CD1c-positive myeloid dendritic cell (primary cell): ENCODE results near the gene CASK.
A peak's percentile ranks its signal among the peaks of the same experiment; 100 is the strongest.
"Not testable (repeated sequence)": the region's sequence is repeated elsewhere in the genome, so short reads cannot be mapped to it uniquely, and the experiment has no call there.

Experiments used
- DNase-seq: peaks from one replicate; pipeline ENCODE4 v3.0.0-alpha.2; 2016; ENCODE audit errors: extremely low spot score

Gene CASK

DNA sequence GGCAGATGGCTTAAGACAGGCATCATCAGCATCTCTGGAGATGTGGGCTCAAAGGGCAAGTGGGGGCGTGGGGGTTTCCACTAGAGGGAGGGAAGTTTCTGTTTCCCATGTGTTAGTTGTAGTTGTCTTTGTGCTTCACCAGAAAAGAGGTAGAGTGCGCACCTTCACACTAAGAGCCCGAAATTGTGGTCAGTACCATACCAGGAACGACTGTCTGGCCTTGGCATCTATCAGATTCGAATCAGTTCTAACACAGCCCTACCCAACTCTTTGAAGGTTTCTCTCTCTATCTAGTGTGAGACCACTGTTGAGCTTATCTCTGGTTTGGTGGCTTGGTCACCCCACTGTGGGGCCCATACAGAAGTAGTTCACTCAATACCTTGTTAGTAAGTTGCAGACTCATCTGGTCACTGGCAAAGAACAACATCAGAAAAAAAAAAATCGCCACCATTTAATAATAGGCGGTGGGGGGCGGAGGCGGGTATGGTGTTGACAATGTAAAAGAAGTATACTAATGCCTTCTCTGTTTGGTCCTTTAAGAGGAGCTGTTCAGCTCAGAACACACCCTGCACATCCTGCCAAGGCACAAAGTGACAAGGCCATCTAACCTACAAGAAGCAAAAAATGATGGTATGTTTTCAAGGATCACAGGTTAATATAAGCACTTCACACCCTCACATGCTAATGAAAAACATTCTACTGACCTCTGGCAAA, 405.1 kb downstream of the CASK start:
- DNase-seq = no peak

DNA sequence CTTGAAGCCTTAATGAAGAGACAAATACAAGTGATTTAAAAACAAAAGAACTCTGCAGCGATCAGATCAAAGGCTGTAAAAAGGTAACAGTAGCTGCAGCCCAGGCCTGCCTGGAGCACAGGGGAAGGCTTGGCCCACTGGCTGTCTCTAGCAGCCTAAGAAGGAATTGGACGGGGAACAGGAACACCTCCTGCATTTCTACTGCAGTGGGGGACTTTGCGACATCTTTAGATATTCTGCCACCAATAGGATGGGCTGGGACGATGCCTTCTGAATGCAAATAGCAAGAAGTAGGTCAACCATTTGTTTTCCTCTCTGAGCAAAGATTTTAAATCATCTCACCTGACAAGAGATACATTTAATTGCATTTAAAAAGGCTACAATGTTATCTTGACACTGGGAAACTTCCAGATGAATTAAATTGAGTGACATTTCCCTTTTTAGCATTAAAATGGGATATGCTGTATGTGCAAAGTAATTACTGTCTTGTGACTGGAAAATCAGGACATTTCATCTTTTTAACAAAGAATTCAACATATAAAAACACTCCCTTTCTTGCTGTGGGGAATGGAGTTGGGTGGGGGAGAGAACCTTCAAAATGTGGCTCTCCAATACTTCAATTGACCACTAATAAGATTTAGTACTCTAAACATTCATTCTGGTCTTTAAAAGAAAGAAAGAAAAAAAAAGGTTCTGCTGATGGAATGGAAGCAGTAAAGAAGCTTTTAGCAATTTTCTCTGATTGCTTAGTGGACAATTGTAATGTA, 406.2 kb downstream of the CASK start:
- DNase-seq = no peak

DNA sequence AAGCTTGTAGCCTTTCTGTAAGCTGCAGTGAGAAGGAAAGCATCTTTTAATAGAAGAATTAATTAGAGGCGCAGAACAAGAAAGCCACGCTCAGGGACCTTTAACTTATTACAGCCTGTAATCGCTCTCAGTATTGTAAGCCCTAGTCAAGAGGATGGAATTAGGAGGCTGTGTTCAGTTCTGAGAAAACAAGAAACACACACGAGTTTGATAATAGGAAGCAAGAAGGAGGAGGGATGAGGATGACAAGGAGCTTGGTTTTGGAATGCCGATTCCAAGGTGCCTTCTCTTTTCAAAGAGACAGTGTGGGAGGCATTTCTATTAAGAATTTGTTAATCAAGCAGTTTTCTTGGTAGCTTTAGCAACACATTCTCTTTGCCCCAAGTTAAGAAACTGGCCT, 406.9 kb downstream of the CASK start:
- DNase-seq = no peak

DNA sequence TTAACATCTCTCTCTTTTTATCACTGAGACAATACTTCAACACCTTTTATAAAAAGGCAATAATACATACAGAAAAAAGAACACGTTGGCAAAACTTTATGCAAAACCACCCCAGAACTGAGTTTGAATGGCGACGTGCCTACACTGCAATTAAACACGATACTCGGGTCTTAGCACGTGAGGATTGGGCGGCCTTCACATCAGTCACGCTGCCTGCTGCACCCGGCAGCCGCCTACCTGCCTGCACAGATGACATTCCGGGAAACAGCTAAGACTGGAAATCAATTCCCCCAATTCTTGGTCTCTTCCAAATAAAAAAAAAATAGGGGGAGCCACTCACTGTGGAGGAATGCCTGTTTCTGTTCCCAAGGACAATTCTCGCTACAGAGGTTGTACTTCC, 408.0 kb downstream of the CASK start:
- no peak for DNase-seq

DNA sequence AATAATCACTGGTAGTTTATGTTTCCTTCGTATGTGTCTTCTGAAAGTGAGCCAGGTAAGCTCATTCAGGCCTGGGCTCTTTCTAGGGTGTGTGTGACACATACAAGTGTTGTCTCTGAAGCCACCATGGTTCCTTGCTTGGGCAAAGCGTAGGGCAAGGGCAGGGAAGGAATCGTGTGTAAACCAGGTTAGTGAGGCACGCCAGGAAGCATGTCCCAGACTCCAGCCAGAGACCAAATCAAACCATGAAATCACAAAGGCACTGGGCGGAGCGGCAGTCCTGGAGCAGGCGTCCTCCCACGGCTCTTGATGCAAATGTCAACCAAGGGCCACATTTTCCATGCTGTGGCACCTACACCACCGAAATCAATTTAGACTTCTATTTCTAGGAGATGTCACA, 409.2 kb downstream of the CASK start:
- DNase-seq = no peak

DNA sequence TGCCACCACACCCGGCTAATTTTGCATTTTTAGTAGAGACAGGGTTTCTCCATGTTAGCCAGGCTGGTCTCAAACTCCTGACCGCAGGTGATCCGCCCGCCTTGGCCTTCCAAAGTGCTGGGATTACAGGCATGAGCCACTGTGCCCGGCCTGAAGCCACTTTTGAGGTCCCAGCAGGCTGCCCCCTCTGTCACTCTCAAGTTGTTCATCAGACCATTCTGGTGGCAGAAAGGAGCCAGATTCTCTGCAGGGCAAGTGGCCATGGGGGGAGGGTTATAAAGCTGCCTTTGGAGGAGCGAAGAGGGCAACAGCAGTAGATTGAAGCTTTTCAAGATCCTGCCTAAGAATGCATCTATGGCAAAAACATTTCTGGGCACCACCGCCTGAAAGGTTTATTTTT, 410.5 kb downstream of the CASK start:
- DNase-seq = not testable (repeated sequence)

DNA sequence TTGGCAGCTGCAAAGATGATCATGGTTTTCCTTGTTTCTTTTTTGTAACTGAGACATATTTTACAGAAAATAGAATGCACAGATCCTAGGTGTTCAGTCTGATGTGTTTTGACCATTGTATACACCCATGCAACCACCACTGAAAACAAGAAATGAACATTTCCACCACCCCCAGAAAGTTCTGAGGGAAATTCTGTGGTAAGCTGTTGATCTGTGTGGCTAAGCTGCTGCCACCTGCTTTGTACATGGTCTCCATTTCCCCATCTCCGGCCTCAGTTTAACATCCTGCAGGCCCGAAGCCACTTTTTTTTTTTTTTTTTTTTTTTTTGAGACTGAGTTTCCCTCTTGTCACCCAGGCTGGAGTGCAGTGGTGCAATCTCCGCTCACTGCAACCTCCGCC, 411.0 kb downstream of the CASK start:
- DNase-seq = no peak

DNA sequence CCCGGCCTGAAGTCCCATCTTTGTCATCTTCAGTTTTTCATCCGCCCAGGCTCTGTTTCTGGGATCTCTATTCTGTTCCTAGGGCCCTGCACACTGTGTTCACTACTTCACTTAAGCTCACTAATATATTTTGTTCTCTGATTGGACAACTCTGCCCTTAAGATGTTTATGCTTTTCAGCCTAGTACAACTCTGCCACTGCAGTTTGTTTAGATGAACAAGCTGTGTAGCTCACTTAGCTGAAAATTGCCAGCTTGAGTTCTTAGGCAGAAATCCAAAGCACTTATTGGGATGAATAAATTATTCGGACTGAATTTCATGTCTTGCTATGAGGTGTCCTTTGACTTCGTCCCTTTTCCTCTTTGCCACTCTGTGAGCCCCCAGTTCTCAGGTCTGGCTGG, 415.4 kb downstream of the CASK start:
- DNase-seq = no peak

DNA sequence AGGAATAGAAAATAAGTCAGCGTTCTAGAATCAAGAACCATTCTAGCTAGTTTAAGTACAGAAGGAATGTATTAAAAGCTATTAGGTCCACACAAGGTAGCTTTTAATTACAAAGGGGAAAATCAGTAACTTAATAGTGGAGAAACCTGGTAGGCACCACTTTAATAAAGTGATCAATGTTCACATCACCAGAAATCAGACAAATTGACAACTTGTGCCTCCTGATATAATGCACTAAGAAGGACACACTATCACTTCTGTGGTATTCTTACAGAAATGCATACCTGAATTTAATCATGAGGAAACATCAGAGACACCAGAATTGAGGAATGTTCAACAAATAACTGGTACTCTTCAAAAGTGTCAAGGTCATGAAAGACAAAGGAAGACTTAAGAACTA, 421.4 kb downstream of the CASK start:
- no peak for DNase-seq

DNA sequence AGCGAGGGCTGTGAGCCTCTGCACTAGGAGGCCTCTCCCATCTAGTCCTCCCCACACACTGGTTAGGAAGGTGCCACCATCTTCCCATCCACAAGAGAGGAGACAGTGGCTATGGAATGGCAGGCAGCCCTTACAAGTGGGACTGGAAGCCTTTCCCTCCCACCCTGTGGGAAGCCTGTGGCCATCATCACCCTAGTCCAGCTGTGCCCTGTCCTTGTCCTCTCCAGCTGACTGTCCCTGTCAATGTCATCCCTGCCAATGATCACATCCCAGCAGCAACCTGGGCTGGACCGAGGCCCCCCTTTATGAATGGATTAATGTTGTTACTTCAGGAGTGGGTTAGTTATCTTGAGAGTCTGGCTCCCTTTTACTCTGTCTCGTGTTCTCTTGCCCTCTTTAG, 423.4 kb downstream of the CASK start:
- DNase-seq = no peak

DNA sequence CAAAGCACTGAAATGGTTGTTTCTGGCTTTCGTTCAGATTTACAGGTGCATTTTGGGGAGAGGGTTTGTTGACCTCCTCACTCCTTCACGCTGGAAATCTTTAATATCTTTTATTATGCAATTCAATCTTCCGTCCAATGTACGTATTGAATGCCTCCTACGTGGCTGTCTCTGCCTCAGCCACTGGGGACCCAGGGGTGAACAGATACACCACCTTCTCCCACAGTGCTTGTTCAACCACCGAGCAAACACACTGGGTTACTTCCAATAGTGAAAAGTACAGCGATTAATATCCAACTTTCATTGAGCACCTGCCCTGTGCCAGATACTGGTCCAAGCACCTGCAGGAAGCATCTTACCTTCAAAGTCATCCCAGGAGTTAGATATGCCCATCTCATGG, 424.2 kb downstream of the CASK start:
- DNase-seq = no peak

DNA sequence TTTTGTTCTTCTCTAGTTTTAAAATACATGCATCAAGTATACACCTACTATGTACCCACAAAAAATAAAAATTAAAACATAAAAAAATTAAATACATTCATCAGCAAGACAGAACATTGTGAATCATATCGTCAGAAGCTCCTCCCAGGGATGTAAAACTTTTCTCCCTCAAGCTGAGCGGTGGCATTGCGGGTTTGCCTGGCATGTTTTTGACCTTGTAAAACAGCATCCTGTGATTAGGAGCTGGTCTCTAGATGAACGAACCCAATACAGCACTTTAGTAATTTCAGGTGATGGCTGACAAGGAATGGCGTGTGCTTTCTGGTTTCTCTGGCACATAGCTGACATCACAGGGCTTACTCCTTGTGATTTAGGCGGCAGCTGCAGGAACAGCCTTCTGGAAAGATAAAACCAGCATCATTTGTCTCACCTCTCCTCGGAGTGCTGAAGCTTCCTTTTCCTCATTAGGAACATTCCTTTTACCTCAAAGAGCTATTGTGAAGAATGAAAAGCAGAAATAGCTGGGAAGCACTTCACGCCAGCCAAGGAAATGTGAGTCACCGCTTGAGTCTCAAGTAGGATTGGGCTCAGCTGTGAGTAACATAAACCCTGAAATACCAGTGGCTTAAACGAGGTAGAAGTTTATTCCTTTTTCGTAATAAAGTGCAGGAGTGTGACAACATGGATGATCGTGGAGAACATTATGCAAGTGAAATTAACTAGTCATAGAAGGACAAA, 431.9 kb downstream of the CASK start:
- DNase-seq = peak; percentile 50

DNA sequence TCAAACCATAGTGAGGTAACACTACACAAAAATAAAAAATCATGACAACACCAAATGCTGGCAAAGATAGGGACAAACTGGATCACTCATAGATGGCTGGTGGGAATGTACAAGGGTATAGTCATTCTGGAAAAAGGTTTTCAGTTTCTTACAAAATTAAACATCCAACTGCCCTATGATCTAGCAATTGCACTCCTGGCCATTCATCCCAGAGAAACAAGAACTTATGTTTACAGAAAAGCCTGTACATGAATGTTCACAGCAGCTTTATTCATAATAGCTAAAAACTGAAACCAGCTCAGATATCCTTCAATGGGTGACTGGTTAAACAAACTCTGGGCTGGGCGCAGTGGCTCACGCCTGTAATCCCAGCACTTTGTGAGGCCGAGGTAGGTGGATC, 432.9 kb downstream of the CASK start:
- DNase-seq = no peak

DNA sequence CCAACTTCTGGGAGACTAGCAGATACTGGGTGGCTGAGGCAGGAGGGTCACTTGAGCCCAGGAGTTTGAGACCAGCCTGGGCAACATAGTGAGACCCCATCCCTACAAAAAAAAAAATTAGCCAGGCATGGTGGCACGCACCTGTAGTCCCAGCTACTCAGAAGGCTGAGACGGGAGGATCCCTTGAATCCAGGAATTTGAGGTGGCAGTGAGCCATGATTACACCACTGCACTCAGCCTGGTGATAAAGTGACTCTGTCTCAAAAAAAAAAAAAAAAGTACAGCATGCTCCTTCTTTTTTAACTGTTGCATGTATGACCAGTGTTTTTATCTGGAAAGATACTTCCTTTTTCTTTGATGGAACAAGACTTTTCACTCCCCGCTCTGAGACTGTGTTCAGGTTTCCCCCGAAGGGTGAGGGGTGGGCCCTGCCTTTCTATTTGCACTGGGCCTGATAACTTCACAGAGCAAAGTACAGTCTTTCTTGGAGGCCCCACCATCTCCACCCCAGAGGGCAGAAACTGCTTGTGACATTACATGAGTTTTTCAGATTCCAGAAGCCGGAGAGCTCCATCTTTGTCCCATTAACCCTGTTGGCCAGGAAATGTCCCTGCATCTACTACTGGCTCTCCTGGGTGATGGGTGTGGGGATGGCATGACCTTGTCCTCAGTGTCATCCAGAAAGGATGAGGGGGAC, 441.1 kb downstream of the CASK start:
- DNase-seq = no peak

DNA sequence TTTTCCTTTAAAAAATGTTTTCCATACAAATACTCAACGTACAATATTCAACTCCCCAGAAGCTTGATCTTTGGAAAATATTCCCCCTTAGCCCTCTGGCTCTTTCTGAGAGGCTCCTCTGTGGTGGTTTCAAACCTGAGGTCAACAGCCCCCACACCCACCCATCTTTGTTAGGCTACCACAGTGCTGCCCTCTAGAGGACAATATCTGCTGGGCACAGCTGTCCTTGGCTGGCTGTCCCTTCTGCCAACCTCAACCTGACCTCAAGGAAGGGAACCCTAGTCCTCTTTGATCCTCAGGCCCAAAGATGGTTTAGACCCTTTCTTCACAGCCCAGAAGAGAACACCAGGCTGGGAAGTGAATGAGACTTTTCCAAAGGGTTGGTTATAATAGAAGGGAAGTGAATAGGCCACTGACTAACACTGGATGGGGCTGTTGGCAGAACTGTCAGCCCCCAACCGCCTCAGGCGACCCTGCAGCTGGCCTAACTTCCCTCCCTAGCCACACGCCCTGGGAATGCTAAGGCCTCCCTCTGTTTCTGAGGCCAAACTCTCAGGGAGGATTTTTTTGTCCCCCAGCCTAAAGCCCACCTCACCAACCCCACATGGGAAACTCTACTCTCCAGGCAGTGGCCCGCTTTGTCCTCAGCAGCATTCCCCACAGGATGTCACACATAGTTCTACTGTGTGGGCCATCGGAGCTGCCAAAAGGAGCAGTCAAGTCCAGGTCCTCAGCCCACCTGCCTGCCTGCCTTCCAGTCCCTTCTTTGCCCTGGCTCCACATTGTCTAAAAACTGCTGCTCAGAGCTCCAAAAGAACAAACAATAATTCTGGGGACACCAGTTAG, 441.9 kb downstream of the CASK start:
- peak; percentile 27 for DNase-seq

DNA sequence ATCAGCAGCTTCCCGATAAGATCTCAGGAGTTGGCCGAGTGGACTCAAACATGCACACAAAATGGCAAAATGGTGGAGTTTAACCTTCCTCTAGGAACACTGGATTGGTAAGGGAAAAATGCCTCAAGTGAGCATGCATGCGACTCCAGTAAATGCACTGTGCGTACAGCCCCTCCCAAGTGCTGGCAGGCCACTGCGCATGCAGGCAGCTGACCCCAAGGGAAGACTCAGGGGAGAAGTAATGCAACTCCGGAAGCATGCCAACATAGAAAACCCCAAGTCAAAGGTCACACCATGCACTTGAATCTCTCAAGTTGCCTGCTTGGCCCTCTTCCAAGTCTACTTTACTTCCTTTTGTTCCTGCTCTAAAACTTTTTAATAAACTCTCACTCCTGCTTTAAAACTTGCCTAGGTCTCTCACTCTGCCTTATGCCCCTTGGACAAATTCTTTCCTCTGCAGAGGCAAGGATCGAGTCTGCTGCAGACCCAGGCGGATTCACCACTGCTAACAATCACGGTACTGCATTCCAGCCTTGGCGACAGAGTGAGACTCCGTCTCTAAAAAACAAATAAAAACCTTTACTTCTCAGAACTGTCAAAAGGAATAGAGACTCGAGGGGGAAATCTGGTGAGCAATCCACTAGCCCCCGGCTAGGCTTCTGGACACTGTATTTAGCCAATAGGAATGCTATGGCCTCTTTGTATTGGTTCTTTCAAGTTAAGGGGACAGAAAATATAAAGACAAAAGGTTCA, 442.7 kb downstream of the CASK start:
- DNase-seq = no peak

DNA sequence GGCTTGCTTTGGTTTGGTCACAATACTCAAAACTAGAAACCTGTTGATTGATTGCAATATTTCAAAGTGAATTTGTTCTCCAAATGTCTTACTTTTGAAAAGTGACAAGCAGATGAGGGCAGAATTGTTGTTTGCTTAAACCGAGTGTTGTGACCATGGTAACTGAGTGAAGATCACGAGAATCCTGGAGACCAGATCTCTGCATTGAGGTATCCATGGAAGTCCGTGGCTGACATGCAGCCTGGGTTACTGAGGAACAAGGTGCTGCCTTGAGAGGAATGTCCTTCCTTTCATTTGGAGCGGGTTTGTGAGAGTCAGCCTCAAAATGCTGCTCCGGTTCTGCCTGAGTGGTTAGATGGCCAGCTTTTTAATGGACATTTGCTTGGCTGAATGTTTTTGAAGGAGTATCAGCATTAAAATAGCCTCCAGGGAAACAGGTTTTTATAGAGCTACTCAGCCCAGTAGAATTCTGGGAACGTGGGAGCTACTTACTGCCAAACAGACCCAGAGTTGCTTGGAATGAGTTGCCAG, 444.9 kb downstream of the CASK start:
- no peak for DNase-seq

DNA sequence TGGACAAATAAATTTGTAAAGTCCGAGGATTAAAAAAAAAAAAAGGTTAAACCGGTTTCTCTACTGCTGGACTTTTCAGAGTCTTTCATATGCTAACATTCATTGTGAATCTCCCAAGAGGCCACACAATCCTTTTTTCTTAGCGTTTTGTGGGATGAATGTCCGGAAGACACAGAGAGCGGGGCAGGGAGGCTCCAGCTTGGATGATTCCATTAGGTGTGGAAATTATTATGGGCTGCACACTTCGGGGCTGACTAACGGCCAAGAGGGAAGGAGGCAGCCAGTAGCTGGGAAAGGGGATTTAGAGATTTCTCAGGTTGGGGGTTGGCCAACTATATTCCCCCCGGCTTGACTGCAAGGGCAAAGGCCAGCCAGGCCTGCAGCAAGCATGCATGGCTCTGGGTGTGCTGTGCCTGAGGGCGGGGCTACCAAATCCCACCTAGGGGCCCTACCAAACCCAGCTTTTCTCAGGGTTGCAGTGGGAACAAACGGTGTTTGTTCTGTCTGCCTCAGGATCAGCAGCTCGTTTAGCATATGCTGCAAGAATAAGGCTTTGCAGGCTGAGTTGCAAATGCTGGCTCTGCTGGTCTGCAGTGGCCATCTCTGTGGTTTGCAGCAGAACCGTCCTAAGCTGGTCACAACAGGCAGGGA, 447.6 kb downstream of the CASK start:
- no peak for DNase-seq

DNA sequence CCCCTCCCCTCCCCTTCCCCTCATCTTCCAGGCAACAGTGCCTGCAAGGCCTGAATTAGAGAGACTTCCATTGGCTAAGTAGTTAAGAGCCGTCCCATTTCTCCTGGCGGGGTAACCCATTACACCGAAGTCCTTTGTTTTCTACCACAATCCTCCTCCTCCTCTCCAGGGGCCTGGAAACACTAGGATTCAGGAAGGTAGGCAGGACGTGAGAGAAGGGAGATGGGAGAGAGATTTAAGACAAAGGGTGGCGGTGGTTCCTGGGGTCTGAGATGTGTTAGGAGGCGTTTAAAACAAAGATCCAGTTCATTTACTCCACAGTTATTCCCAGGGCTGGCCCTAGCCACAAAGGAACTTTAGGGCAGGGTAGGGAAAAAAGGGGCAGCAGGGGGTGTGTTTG, 448.2 kb downstream of the CASK start:
- no peak for DNase-seq

DNA sequence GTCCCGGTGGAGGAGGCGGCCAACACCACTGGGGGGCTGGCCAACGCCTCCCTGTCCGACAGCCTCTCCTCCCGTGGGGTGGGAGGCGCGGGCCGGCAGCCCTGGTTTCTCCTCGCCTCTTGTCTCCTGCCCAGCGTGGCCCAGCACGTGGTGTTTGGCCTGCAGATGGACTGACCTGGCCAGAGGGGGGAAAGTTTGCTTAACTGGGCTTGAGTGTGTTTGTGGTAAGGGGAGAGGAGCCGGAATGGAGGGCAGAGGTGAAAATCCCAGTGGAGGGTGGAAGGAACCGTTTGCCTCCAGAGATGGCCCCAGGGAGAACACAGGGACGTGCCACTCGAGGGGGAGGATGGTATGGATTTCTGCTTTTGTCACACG, 448.6 kb downstream of the CASK start:
- no peak for DNase-seq
